Central memory CD8-positive, alpha-beta T cell (primary cell): ENCODE data around the gene HMCES.
"Not testable (repeated sequence)": the region's sequence is repeated elsewhere in the genome, so short reads cannot be mapped to it uniquely, and the experiment has no call there.

Experiments used
- ATAC-seq: fragments of 150-1000 bp; cut with Tn5 transposase; replicated peaks from 2 replicates; pipeline ENCODE4 v1.10.0; 2022; ENCODE audit warnings: mild to moderate bottlenecking, moderate FRiP score, moderate number of reproducible peaks; ENCODE audit not compliant: poor library complexity, severe bottlenecking; ENCODE audit errors: extremely low read depth
- DNase-seq, 2 donors: peaks; one replicate each; pipeline ENCODE4 v3.0.0; 2021; ENCODE audit warnings: low spot score in 2 of 2
- H3K27ac Mint-ChIP-seq: one replicate; pipeline ENCODE4 v1.8.0; 2022; ENCODE audit warnings: low read depth, mild to moderate bottlenecking, moderate library complexity, mixed read lengths
- H3K27me3 Mint-ChIP-seq: one replicate; pipeline ENCODE4 v1.8.0; 2022; ENCODE audit warnings: mixed read lengths
- H3K36me3 Mint-ChIP-seq: one replicate; pipeline ENCODE4 v1.8.0; 2022; ENCODE audit warnings: mild to moderate bottlenecking, moderate library complexity, mixed read lengths; ENCODE audit not compliant: insufficient read depth
- H3K4me1 Mint-ChIP-seq: one replicate; pipeline ENCODE4 v1.8.0; 2022; ENCODE audit warnings: mixed read lengths
- H3K4me3 Mint-ChIP-seq: one replicate; pipeline ENCODE4 v1.8.0; 2022; ENCODE audit warnings: mild to moderate bottlenecking, moderate library complexity, mixed read lengths
- H3K9me3 Mint-ChIP-seq: one replicate; pipeline ENCODE4 v1.8.0; 2022; ENCODE audit warnings: mixed read lengths

The HMCES gene

GRCh38 chr3:129339186-129339585, 60.5 kb downstream of the HMCES start:
- H3K4me3 Mint-ChIP-seq, H3K36me3 Mint-ChIP-seq, H3K27ac Mint-ChIP-seq, DNase-seq, H3K9me3 Mint-ChIP-seq, H3K4me1 Mint-ChIP-seq, ATAC-seq: not testable (repeated sequence)
- peaks cover 22% of the 10 kb centered on the region for H3K27me3 Mint-ChIP-seq

DNA sequence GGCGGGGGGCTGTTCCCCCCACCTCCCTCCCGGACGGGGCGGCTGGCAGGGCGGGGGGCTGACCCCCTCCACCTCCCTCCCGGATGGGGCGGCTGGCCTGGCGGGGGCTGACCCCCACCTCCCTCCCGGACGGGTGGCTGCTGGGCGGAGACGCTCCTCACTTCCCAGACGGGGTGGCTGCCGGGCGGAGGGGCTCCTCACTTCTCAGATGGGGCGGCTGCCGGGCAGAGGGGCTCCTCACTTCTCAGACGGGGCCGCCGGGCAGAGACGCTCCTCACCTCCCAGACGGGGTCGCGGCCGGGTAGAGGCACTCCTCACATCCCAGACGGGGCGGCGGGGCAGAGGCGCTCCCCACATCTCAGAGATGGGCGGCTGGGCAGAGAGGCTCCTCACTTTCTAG, 61.2 kb downstream of the HMCES start:
- peaks cover 26% of the 10 kb centered on the region for H3K27me3 Mint-ChIP-seq
- not testable (repeated sequence) for H3K4me1 Mint-ChIP-seq, H3K27ac Mint-ChIP-seq, H3K4me3 Mint-ChIP-seq, H3K36me3 Mint-ChIP-seq, ATAC-seq, H3K9me3 Mint-ChIP-seq, DNase-seq

DNA sequence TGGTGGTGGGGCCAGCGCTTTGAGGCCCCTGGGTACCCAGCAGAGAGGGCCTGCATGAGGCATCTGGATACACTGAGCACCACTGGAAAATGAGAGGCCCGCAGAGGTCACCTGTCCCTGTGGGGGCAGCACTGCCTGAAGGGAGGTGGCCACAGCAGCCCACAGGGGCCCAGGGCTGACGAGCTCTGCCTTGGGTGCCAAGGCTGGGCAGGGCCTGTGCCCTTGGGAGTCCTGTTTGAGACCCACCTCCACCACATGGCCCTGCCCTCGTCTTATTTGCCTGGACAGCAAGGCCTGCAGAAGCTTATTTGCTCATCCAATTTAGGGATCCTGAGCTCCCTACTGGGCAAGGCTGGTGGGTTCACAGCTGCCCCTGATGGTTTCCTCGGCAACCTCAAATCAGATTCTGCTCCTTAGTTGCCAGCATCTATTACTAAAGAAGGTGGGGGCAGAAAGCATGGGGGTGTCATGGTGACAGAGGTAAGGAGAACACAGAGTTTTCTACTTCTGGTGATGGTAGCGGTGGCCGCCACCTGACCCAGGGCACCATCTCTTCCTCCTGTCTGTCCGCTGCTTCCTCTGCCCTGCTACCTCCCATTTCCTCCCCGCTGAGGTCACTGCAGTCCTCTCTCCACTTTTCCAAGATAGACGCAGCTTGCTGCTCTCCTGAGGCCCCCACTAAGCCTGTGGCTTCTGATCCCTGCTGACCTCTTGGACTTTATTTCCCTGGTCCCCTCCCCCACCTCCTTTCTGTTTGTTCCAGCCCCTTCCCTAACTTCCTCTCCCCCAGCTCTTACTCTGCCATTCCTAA, 62.9 kb downstream of the HMCES start:
- no peak overlapping the region for H3K4me3 Mint-ChIP-seq
- H3K27me3 Mint-ChIP-seq = peaks cover 43% of the 10 kb centered on the region
- no peak for ATAC-seq
- no peaks in the 10 kb centered on the region for H3K9me3 Mint-ChIP-seq
- no peak for DNase-seq
- H3K36me3 Mint-ChIP-seq = no peaks in the 10 kb centered on the region
- H3K4me1 Mint-ChIP-seq = no peaks in the 10 kb centered on the region
- H3K27ac Mint-ChIP-seq = no peak overlapping the region

DNA sequence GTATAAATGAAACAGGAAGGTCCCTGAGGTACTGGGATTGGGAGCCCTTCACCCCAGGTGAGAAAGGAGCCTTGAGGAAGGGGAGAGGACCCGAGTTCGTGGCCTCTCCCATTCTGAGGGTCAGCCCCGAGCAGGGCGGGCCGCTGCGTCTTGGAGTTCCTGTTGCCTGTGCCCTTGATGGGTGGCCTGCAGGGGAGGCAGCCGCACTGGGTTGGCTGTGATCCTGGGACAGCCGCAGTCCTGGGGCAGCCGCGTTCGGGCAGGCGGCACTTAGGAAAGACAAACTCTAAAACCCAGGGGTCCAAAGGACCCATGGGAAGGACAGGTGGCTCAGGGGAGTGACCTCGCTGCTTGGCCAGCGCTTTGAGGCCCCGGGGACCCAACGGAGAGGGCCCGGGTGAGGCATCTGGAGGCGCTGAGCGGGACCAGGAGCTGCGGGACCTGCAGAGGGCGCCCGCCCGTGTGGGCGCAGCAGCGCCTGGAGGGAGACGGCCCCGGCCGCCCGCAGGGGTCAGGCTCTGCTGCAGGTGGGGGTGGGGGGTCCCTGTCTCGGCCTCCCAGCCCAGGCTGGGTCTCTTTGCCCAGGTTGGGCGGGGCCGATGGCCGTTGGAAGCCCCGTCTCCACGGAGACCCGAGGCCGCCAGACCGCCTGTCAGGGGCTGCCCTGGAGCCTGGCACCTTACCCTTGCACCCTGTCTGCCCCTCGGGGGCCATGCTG, 65.1 kb downstream of the HMCES start:
- H3K4me3 Mint-ChIP-seq = peak overlapping the region; percentile 55

GRCh38 chr3:129344540-129345220, 66.0 kb downstream of the HMCES start:
- no peak for DNase-seq

More for the DNA sequence above, 65.1 kb downstream of the HMCES start:
- H3K9me3 Mint-ChIP-seq = no peaks in the 10 kb centered on the region
- no peak for DNase-seq
- no peak overlapping the region for H3K27ac Mint-ChIP-seq
- H3K27me3 Mint-ChIP-seq = peaks cover 50% of the 10 kb centered on the region
- no peaks in the 10 kb centered on the region for H3K4me1 Mint-ChIP-seq
- H3K36me3 Mint-ChIP-seq = no peaks in the 10 kb centered on the region
- peak; percentile 70 for ATAC-seq

GRCh38 chr3:129345281-129345680, 66.6 kb downstream of the HMCES start:
- Mint-ChIP-seq H3K27ac (no peak overlapping the region), H3K27me3 (peaks cover 50% of the 10 kb centered on the region), H3K36me3 (no peaks in the 10 kb centered on the region), H3K4me1 (no peaks in the 10 kb centered on the region), H3K4me3 (no peak overlapping the region), H3K9me3 (no peaks in the 10 kb centered on the region)
- no peak for DNase-seq
- no peak for ATAC-seq

More at GRCh38 chr3:129344540-129345220, 66.0 kb downstream of the HMCES start:
- H3K4me1 Mint-ChIP-seq = no peaks in the 10 kb centered on the region
- no peak for ATAC-seq
- no peaks in the 10 kb centered on the region for H3K9me3 Mint-ChIP-seq
- peaks cover 50% of the 10 kb centered on the region for H3K27me3 Mint-ChIP-seq
- no peaks in the 10 kb centered on the region for H3K36me3 Mint-ChIP-seq
- H3K27ac Mint-ChIP-seq = no peak overlapping the region
- H3K4me3 Mint-ChIP-seq = no peak overlapping the region

DNA sequence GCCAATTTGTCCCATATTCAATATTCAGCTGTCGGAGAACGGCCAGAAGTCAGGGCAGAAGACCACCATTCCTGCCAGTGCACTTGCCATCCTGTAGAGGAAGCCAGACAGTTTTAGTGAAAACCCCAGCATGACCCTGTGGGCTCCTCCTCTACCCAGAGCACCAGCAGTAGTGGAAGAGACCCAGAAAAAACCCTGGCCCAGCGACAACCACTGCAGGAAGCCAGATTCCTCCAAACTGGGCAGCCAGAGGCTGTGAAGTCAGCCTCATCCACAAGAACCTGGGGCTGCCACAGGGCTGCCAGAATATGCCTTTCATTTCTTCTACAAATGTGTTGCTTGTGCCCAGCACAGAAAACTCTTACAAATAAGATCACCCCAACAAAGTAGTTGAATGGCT, 67.3 kb downstream of the HMCES start:
- Mint-ChIP-seq H3K27me3 (peaks cover 50% of the 10 kb centered on the region), H3K4me1 (no peaks in the 10 kb centered on the region), H3K27ac (no peak overlapping the region), H3K9me3 (no peaks in the 10 kb centered on the region), H3K4me3 (no peak overlapping the region), H3K36me3 (no peaks in the 10 kb centered on the region)
- DNase-seq (no peak), ATAC-seq (no peak)

- H3K4me3 Mint-ChIP-seq = no peak overlapping the region
- DNase-seq = no peak
- H3K36me3 Mint-ChIP-seq = no peaks in the 10 kb centered on the region
- no peak for ATAC-seq
- no peak overlapping the region for H3K27ac Mint-ChIP-seq
- peaks cover 48% of the 10 kb centered on the region for H3K27me3 Mint-ChIP-seq
- H3K9me3 Mint-ChIP-seq = no peaks in the 10 kb centered on the region
- H3K4me1 Mint-ChIP-seq = no peaks in the 10 kb centered on the region
These were observed 68.2 kb downstream of the HMCES start for GRCh38 chr3:129346695-129347457.

GRCh38 chr3:129347458-129347845, 68.8 kb downstream of the HMCES start:
- Mint-ChIP-seq H3K27ac (no peak overlapping the region), H3K27me3 (peaks cover 42% of the 10 kb centered on the region), H3K4me1 (no peaks in the 10 kb centered on the region), H3K36me3 (no peaks in the 10 kb centered on the region), H3K9me3 (no peaks in the 10 kb centered on the region), H3K4me3 (no peak overlapping the region)
- ATAC-seq = no peak
- no peak for DNase-seq

DNA sequence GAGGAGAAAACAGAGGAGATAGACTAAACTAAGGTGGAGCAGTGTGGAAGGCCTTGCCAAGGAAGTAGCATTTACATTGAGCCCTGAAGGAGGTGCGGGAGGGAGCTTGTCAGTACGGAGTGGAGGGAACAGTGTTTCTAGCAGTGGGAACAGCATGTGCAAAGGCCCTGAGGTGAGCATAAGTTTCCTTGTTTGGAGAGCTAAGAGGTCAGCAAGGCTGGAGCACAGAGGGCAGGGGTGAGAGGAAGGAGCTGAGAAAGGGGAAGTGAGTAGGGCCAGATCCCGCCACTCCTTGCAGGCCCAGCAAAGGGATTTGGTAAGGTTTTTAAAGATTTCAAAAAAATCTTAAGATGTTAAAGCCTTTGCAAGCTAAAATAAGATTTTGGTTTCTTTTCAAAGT, 70.1 kb downstream of the HMCES start:
- H3K27ac Mint-ChIP-seq = no peak overlapping the region
- DNase-seq (no peak), ATAC-seq (no peak)
- no peaks in the 10 kb centered on the region for H3K4me1 Mint-ChIP-seq
- no peaks in the 10 kb centered on the region for H3K9me3 Mint-ChIP-seq
- no peaks in the 10 kb centered on the region for H3K36me3 Mint-ChIP-seq
- no peak overlapping the region for H3K4me3 Mint-ChIP-seq
- peaks cover 29% of the 10 kb centered on the region for H3K27me3 Mint-ChIP-seq

- H3K9me3 Mint-ChIP-seq, H3K4me1 Mint-ChIP-seq, H3K4me3 Mint-ChIP-seq, DNase-seq, H3K36me3 Mint-ChIP-seq, H3K27ac Mint-ChIP-seq, ATAC-seq: not testable (repeated sequence)
- H3K27me3 Mint-ChIP-seq = peaks cover 28% of the 10 kb centered on the region
These were observed 70.5 kb downstream of the HMCES start for GRCh38 chr3:129349169-129349568.

- Mint-ChIP-seq H3K36me3 (no peaks in the 10 kb centered on the region), H3K9me3 (no peaks in the 10 kb centered on the region), H3K27ac (no peak overlapping the region), H3K4me1 (no peaks in the 10 kb centered on the region), H3K4me3 (no peak overlapping the region), H3K27me3 (peaks cover 24% of the 10 kb centered on the region)
- DNase-seq (no peak), ATAC-seq (no peak)
These were observed 71.1 kb downstream of the HMCES start for GRCh38 chr3:129349791-129350190.
